GM18951 (cell line): ENCODE data around the gene PES1.
"Not testable (repeated sequence)": the region's sequence is repeated elsewhere in the genome, so short reads cannot be mapped to it uniquely, and the experiment has no call there.

Experiments
- POLR2A ChIP-seq: IDR thresholded peaks from 4 replicates; pipeline ENCODE4 v1.6.1; 2011; ENCODE audit warnings: mild to moderate bottlenecking; ENCODE audit not compliant: insufficient read length, insufficient read depth; ENCODE audit errors: extremely low read depth
- in situ Hi-C: fragments of 300-500 bp; cut with MboI; formaldehyde crosslinking; loops from one replicate; pipeline ENCODE4 v1.12.0; 2022; ENCODE audit warnings: low sequenced_read_pairs, mixed read lengths, inconsistent platforms; ENCODE audit not compliant: unreplicated experiment

The PES1 gene

DNA sequence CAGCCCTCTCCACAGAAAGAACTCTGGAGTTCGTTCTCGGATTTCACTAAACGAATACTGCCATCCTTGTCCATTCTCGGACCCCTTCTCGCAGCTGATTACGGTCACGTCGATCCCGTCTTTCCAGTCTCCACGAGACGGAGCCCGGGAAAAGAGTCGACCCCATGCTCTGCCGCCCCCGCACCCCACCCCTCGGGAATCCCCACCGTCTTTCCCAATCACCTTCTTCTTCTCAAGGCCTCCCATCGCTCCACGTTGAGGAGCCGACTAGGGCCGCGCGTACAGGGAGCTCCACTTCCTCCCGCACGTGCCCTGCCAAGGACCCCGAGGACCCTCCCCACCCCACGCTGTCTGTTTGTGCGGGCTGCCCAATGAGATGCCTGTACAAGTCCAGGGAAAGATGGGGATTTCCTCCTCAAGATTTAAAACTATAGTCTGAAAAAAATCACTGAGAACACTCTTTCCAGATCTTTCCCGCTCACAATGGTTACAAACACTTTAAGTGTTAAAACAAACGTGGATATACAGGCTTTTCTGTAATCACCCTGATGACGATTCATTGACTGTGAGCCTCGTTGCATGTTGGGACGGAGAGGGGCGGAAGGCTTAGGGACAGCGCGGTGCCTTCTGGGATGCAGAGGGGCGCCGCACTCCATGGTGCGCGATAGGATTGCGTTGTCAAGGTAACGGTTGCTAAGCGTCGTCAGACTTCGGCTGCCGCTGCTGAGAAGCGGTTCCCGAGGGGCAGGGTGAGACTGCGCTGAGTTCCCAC lies at the start of gene PES1:
Gene PES1, minus strand, starts transcription at position 323 of the 772 bp plus-strand sequence. Its CDS starts 77 bp downstream, at position 246.
- in situ Hi-C loops = no loop called here
- TF ChIP-seq POLR2A = peak; percentile 71

DNA sequence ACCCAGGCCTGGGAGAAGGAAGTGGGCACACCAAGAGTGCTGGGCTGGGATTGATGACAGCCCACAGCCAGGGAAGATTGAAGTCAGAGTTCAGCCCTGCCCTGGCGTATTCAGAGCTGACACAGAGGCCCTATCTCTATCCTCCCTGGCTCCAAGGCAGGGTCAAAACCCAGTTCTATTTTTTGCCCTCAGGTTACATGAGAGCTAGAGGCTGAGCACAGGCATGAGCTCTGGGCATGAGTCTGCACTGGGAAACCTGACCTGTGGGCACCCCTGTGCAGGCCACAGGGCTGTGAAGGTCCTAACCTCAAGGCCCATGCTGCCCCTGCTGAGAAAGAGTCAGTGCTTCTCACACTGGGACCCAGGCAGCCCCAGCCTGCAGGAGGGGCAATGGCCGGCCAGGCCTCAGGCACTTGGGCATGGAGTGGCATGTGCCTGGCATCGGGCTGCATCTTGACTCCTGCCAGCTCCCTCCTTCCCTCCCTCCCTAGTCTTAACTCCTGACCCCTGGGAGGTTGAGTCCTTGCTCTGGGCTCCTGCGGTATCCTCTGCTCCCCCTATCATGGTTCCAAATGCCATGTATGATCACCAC lies 49.2 kb upstream of the PES1 start:
- TF ChIP-seq POLR2A = no peak
- in situ Hi-C loops = no loop called here

DNA sequence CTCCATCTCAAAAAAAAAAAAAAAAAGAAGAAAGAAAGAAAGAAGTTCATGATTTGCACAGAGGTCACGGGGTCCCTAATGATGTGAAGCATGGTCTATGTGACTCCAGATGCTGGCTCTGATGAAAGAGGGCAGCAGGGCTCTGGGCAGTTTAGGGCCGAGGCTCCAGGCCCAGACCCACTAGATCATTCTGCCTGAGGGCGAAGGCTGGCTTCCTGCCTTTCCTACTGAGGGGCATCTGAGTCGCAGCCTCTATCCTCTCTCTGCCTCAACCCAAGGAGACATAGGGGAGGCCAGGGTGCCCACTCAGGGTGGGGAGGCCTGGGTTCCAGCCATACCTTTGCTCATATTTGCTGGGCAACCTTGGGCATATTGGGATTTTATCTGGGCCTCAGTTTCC lies 48.7 kb upstream of the PES1 start:
- in situ Hi-C loops = no loop called here
- no peak for TF ChIP-seq POLR2A

DNA sequence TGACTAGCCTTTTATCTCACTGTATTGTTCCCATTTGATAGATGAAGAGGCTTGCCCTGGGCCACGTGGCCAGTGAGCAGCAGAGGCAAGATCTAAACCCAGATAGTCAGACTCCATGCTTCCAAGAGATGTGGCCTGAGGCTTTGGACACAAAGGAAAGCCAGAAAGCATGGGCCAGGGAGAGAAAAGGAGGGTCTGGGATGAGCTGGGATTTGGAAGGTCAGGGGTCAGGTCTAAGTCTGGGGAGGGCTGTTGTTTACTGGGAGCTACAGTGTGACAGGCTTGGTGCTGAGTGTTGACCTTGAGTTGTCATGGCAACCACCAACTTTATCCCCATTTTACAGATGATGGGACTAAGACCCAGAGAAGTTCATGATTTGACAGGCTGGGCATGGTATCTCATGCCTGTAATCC lies 46.0 kb upstream of the PES1 start:
- in situ Hi-C loops = loop anchor here (10.0 kb wide), 1 partner anchor 117 kb away; no protein-coding TSS in a partner anchor
- no peak for TF ChIP-seq POLR2A

DNA sequence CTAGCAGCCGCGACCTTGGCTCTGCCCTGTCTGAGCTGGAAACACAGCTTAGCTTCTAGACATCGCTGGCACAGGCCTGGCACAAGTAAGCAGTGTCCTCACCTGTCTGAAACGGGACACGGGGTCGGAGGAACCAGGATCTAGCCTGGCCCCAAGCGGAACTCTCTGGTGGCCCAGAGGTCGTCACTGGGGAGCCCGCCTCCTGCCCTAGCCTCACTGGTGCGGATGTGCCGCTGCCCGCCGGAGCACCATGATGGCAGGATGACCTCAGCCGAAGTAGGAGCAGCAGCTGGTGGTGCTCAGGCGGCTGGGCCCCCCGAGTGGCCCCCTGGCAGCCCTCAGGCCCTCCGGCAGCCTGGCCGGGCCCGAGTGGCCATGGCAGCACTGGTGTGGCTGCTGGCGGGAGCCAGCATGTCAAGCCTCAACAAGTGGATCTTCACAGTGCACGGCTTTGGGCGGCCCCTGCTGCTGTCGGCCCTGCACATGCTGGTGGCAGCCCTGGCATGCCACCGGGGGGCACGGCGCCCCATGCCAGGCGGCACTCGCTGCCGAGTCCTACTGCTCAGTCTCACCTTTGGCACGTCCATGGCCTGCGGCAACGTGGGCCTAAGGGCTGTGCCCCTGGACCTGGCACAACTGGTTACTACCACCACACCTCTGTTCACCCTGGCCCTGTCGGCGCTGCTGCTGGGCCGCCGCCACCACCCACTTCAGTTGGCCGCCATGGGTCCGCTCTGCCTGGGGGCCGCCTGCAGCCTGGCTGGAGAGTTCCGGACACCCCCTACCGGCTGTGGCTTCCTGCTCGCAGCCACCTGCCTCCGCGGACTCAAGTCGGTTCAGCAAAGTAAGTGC lies 44.7 kb upstream of the PES1 start:
- no peak for TF ChIP-seq POLR2A
- in situ Hi-C loops = loop anchor here (10.0 kb wide), 1 partner anchor 118 kb away; no protein-coding TSS in a partner anchor

DNA sequence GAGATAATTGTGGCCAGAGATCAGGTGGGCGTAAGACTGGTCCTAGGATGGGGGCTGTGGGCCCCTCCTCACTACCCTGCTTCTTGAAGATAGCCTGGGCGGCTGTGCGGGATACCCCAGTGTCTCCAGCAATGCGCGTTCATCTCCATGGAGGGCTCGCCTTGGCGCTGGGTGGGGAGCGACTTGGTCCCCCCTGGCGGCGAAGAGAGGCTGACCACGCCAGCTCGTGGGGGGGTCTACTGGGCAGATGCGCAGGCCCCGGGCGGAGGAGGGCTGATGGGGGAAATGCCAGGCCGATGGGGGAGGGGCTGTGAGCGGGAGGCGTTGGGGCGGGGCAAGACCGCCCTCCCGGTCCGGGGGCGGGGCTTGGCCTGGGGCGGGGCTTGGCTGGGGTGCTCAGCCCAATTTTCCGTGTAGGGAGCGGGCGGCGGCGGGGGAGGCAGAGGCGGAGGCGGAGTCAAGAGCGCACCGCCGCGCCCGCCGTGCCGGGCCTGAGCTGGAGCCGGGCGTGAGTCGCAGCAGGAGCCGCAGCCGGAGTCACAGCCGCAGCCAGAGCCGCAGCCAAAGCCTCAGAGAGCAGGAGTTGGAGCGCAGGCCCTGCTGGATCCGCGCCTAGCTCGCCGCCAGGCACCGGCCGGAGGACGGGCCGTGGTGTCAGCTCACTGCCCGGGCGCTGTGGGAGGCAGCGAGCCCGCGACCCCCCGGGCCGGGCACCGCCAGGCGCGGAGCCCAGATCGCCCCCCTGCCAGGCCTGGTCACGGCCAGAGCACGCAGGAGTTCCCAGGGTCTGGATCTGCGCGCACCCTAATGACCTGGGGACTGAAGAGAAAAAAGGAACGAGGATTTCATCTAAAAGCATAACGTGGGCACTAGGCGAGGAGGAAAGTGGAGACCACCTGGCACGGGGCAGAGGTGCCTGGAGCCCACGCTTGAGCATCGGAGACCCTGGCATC lies 43.8 kb upstream of the PES1 start, which contains the start of gene SLC35E4:
Gene SLC35E4, plus strand, starts transcription at position 509 of the 953 bp plus-strand sequence. CDS start 670 bp downstream, outside the sequence.
- TF ChIP-seq POLR2A = peak; percentile 70
- in situ Hi-C loops = loop anchor here (10.0 kb wide), 1 partner anchor 119 kb away; no protein-coding TSS in a partner anchor

DNA sequence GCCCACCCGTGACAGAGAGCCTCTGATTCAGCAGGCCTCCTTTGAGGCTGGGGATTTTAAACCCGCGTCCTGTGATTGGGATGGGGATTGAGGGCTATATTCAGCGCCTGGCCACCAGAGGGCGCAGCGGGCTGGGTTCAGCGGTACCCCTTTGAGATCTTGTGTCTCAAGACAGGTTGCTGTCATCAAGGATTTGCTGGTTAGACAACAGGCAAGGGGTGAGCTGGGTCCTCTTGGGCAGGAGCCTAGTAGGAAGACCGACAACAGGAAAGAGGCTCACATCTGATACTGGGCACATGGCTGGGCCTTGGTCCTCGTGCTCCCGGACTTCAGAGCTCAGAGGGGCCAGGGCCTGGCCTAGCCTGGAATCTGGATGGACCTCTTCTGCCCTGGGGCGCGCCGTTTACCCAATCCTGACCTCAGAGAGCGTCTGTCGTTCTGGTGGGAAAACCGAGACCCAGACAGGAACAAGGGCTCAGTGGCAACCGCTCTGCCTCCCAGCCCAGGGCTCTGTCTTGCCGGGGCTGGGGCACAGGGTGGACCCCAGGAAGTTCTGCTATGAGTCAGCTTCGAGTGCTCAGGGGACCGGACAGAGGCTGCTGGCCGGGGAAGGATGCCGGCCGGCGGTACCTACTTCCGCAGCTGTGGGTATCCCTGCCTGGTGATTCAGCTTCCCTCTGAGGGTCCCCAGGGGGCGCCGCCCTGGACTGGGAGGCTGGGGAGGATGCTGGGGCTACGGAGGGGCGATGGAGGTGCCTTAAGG lies 42.9 kb upstream of the PES1 start:
- in situ Hi-C loops = loop anchor here (10.0 kb wide), 1 partner anchor 120 kb away; no protein-coding TSS in a partner anchor
- peak; percentile 36 for TF ChIP-seq POLR2A

DNA sequence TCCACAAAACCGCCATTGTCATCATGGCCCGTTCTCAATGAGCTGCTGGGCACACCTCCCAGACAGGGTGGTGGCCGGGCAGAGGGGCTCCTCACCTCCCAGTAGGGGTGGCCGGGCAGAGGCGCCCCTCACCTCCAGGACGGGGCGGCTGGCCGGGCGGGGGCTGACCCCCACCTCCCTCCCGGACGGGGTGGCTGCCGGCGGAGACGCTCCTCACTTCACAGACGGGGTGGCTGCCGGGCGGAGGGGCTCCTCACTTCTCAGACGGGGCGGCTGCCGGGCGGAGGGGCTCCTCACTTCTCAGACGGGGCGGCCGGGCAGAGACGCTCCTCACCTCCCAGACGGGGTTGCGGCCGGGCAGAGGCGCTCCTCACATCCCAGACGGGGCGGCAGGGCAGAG lies 39.8 kb upstream of the PES1 start:
- in situ Hi-C loops = loop anchor here (10.0 kb wide), 1 partner anchor 123 kb away; no protein-coding TSS in a partner anchor

DNA sequence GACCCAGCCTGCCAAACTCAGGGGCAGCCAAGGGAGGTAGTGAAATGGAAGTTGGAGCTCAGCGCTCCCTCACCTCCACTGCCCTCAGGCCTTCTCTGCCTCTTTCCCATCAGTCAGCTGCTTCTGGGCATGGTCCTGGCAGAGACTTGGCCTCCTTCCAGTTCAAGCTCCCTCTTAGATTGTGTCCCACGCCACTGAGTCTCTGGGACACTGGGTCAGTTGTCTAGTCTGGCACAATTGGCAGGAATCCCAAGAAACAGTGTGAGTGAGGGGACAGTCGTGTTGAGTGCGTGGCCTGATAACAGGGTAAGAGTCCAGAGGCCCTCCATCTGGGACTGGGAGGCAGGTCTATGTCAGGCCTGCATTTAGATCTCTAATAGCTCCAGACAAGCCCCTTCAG lies 36.8 kb upstream of the PES1 start:
- in situ Hi-C loops = no loop called here

DNA sequence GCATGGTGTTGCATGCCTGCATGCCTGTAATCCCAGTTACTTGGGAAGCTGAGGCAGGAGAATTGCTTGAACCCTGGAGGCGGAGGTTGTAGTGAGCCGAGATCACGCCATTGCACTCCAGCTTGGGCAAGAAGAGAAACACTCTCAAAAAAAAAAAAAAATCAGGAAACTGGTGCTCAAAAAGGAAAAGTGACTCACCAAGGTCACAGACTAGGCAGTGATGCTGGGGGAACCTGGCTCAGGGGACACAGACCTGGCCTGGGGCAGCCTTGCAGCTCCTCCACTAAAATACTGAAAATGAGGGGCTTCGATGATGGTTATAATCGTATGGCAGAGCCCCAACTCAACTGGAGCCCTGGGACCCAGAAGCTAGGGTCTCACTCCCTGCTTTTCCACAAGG lies 35.8 kb upstream of the PES1 start:
- no peak for TF ChIP-seq POLR2A
- in situ Hi-C loops = no loop called here

More for the DNA sequence above, 36.8 kb upstream of the PES1 start:
- no peak for TF ChIP-seq POLR2A

DNA sequence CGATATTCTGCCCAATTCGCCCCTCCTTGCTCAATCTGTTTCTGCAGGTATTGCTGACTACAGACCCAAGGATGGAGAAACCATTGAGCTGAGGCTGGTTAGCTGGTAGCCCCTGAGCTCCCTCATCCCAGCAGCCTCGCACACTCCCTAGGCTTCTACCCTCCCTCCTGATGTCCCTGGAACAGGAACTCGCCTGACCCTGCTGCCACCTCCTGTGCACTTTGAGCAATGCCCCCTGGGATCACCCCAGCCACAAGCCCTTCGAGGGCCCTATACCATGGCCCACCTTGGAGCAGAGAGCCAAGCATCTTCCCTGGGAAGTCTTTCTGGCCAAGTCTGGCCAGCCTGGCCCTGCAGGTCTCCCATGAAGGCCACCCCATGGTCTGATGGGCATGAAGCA lies 34.7 kb upstream of the PES1 start:
- TF ChIP-seq POLR2A = no peak
- in situ Hi-C loops = no loop called here

DNA sequence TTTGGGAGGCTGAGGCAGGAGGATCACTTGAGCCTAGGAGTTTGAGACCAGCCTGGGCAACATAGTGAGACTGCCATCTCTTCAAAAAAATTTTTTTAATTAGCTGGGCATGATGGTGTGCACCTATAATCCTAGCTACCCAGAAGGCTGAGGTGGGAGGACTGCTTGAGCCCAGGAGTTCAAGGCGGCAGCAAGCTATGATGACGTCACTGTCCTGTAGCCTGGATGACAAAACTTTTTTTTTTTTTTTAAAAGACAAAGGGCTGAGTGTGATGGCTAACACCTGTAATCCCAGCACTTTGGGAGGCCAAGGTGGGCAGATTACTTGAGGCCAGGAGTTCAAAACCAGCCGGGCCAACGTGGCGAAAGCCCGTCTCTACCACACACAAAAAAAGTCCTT lies 28.2 kb upstream of the PES1 start:
- in situ Hi-C loops = not testable (repeated sequence)
